CD4-positive, alpha-beta T cell treated with Interleukin-2 at 100 ng/mL for 4 hours (primary cell): ENCODE data around the gene PRDM12.

Experiments
- DNase-seq: peaks from one replicate; pipeline ENCODE4 v3.0.0-alpha.2; 2020; ENCODE audit warnings: low spot score

Gene PRDM12

GRCh38 chr9:130729145-130729544 lies 64.8 kb downstream of the PRDM12 start:
- DNase-seq = no peak

- no peak for DNase-seq
Measured at GRCh38 chr9:130731355-130731754, 67.0 kb downstream of the PRDM12 start.

GRCh38 chr9:130732136-130732535 lies 67.7 kb downstream of the PRDM12 start:
- DNase-seq = no peak
